ENCODE results near the gene KCNH3.

The KCNH3 gene

GRCh38 chr12:49538510-49539403, at the start of gene KCNH3:
Gene KCNH3, plus strand, starts transcription at chr12:49539030. Its CDS starts 387 bp downstream, at chr12:49539417.
- no peak within 1 kb of the TSS for H3K27ac ChIP-seq (ENCODE audit: low read length)
- H3K4me1 ChIP-seq (ENCODE audit: control insufficient read depth in 1 of 2, insufficient read depth in 2 of 2, low read length in 2 of 2), result peaks cover 3 to 16% of the 10 kb centered on the region in 2 donors
- H3K9me3 ChIP-seq (ENCODE audit: control insufficient read depth in 1 of 2, low read length in 2 of 2), result no peaks in the 10 kb centered on the region
- H3K27me3 ChIP-seq (ENCODE audit: low read depth, low read length), result peaks cover 18% of the 10 kb centered on the region
- H3K4me3 ChIP-seq (ENCODE audit: low read depth in 1 of 2, low read length in 2 of 2), result peak within 1 kb of the TSS; percentile 50 to 67
- no peaks in the 10 kb centered on the region for H3K36me3 ChIP-seq (ENCODE audit: control insufficient read depth in 1 of 2, insufficient read depth in 2 of 2, low read length in 2 of 2)

- Histone ChIP-seq H3K4me1 (ENCODE audit: control insufficient read depth in 1 of 2, insufficient read depth in 2 of 2, low read length in 2 of 2) (no peaks in the 10 kb centered on the region), H3K36me3 (ENCODE audit: control insufficient read depth in 1 of 2, insufficient read depth in 2 of 2, low read length in 2 of 2) (peaks cover 3 to 11% of the 10 kb centered on the region in 2 donors), H3K9me3 (ENCODE audit: control insufficient read depth in 1 of 2, low read length in 2 of 2) (no peaks in the 10 kb centered on the region), H3K4me3 (ENCODE audit: low read depth in 1 of 2, low read length in 2 of 2) (no peak overlapping the region), H3K27ac (ENCODE audit: low read length) (no peak overlapping the region), H3K27me3 (ENCODE audit: low read depth, low read length) (no peaks in the 10 kb centered on the region)
Measured at GRCh38 chr12:49489154-49489553, 49.7 kb upstream of the KCNH3 start.

GRCh38 chr12:49489720-49490119, 49.1 kb upstream of the KCNH3 start:
- no peaks in the 10 kb centered on the region for H3K4me1 ChIP-seq (ENCODE audit: control insufficient read depth in 1 of 2, insufficient read depth in 2 of 2, low read length in 2 of 2)

GRCh38 chr12:49491823-49492222, 47.0 kb upstream of the KCNH3 start:
- Histone ChIP-seq H3K27me3 (ENCODE audit: low read depth, low read length) (no peaks in the 10 kb centered on the region), H3K4me3 (ENCODE audit: low read depth in 1 of 2, low read length in 2 of 2) (no peak overlapping the region), H3K4me1 (ENCODE audit: control insufficient read depth in 1 of 2, insufficient read depth in 2 of 2, low read length in 2 of 2) (no peaks in the 10 kb centered on the region), H3K36me3 (ENCODE audit: control insufficient read depth in 1 of 2, insufficient read depth in 2 of 2, low read length in 2 of 2) (peaks cover 0 to 3% of the 10 kb centered on the region in 2 donors), H3K9me3 (ENCODE audit: control insufficient read depth in 1 of 2, low read length in 2 of 2) (no peaks in the 10 kb centered on the region), H3K27ac (ENCODE audit: low read length) (no peak overlapping the region)

More at GRCh38 chr12:49489720-49490119, 49.1 kb upstream of the KCNH3 start:
- H3K4me3 ChIP-seq (ENCODE audit: low read depth in 1 of 2, low read length in 2 of 2), result no peak overlapping the region
- H3K27ac ChIP-seq (ENCODE audit: low read length), result no peak overlapping the region
- H3K9me3 ChIP-seq (ENCODE audit: control insufficient read depth in 1 of 2, low read length in 2 of 2), result no peaks in the 10 kb centered on the region
- peaks cover 3 to 8% of the 10 kb centered on the region in 2 donors for H3K36me3 ChIP-seq (ENCODE audit: control insufficient read depth in 1 of 2, insufficient read depth in 2 of 2, low read length in 2 of 2)
- H3K27me3 ChIP-seq (ENCODE audit: low read depth, low read length), result no peaks in the 10 kb centered on the region

GRCh38 chr12:49493900-49494299, 44.9 kb upstream of the KCNH3 start:
- Histone ChIP-seq H3K4me3 (ENCODE audit: low read depth in 1 of 2, low read length in 2 of 2) (no peak overlapping the region), H3K4me1 (ENCODE audit: control insufficient read depth in 1 of 2, insufficient read depth in 2 of 2, low read length in 2 of 2) (no peaks in the 10 kb centered on the region), H3K36me3 (ENCODE audit: control insufficient read depth in 1 of 2, insufficient read depth in 2 of 2, low read length in 2 of 2) (peaks cover 0 to 3% of the 10 kb centered on the region in 2 donors), H3K27ac (ENCODE audit: low read length) (no peak overlapping the region), H3K27me3 (ENCODE audit: low read depth, low read length) (no peaks in the 10 kb centered on the region), H3K9me3 (ENCODE audit: control insufficient read depth in 1 of 2, low read length in 2 of 2) (no peaks in the 10 kb centered on the region)

GRCh38 chr12:49496417-49497360, 42.1 kb upstream of the KCNH3 start:
- no peaks in the 10 kb centered on the region for H3K4me1 ChIP-seq (ENCODE audit: control insufficient read depth in 1 of 2, insufficient read depth in 2 of 2, low read length in 2 of 2)

GRCh38 chr12:49501895-49502294, 36.9 kb upstream of the KCNH3 start:
- Histone ChIP-seq H3K36me3 (ENCODE audit: control insufficient read depth in 1 of 2, insufficient read depth in 2 of 2, low read length in 2 of 2) (peaks cover 0 to 4% of the 10 kb centered on the region in 2 donors), H3K4me3 (ENCODE audit: low read depth in 1 of 2, low read length in 2 of 2) (no peak overlapping the region), H3K27me3 (ENCODE audit: low read depth, low read length) (no peaks in the 10 kb centered on the region), H3K4me1 (ENCODE audit: control insufficient read depth in 1 of 2, insufficient read depth in 2 of 2, low read length in 2 of 2) (no peaks in the 10 kb centered on the region), H3K27ac (ENCODE audit: low read length) (no peak overlapping the region), H3K9me3 (ENCODE audit: control insufficient read depth in 1 of 2, low read length in 2 of 2) (no peaks in the 10 kb centered on the region)

More at GRCh38 chr12:49496417-49497360, 42.1 kb upstream of the KCNH3 start:
- Histone ChIP-seq H3K27ac (ENCODE audit: low read length) (no peak overlapping the region), H3K4me3 (ENCODE audit: low read depth in 1 of 2, low read length in 2 of 2) (no peak overlapping the region), H3K36me3 (ENCODE audit: control insufficient read depth in 1 of 2, insufficient read depth in 2 of 2, low read length in 2 of 2) (peaks cover 0 to 4% of the 10 kb centered on the region in 2 donors), H3K9me3 (ENCODE audit: control insufficient read depth in 1 of 2, low read length in 2 of 2) (no peaks in the 10 kb centered on the region), H3K27me3 (ENCODE audit: low read depth, low read length) (no peaks in the 10 kb centered on the region)

- no peaks in the 10 kb centered on the region for H3K4me1 ChIP-seq (ENCODE audit: control insufficient read depth in 1 of 2, insufficient read depth in 2 of 2, low read length in 2 of 2)
- H3K9me3 ChIP-seq (ENCODE audit: control insufficient read depth in 1 of 2, low read length in 2 of 2), result no peaks in the 10 kb centered on the region
- peaks cover 0 to 4% of the 10 kb centered on the region in 2 donors for H3K36me3 ChIP-seq (ENCODE audit: control insufficient read depth in 1 of 2, insufficient read depth in 2 of 2, low read length in 2 of 2)
- no peaks in the 10 kb centered on the region for H3K27me3 ChIP-seq (ENCODE audit: low read depth, low read length)
- no peak overlapping the region for H3K27ac ChIP-seq (ENCODE audit: low read length)
- no peak overlapping the region for H3K4me3 ChIP-seq (ENCODE audit: low read depth in 1 of 2, low read length in 2 of 2)
Measured at GRCh38 chr12:49502590-49502989, 36.2 kb upstream of the KCNH3 start.

GRCh38 chr12:49503674-49504180, 35.1 kb upstream of the KCNH3 start:
- H3K36me3 ChIP-seq (ENCODE audit: control insufficient read depth in 1 of 2, insufficient read depth in 2 of 2, low read length in 2 of 2), result peaks cover 0 to 4% of the 10 kb centered on the region in 2 donors
- no peak overlapping the region for H3K27ac ChIP-seq (ENCODE audit: low read length)
- H3K4me1 ChIP-seq (ENCODE audit: control insufficient read depth in 1 of 2, insufficient read depth in 2 of 2, low read length in 2 of 2), result no peaks in the 10 kb centered on the region
- H3K9me3 ChIP-seq (ENCODE audit: control insufficient read depth in 1 of 2, low read length in 2 of 2), result no peaks in the 10 kb centered on the region
- H3K4me3 ChIP-seq (ENCODE audit: low read depth in 1 of 2, low read length in 2 of 2), result no peak overlapping the region
- no peaks in the 10 kb centered on the region for H3K27me3 ChIP-seq (ENCODE audit: low read depth, low read length)

GRCh38 chr12:49505672-49506071, 33.2 kb upstream of the KCNH3 start:
- Histone ChIP-seq H3K36me3 (ENCODE audit: control insufficient read depth in 1 of 2, insufficient read depth in 2 of 2, low read length in 2 of 2) (peaks cover 0 to 4% of the 10 kb centered on the region in 2 donors), H3K4me3 (ENCODE audit: low read depth in 1 of 2, low read length in 2 of 2) (no peak overlapping the region), H3K27ac (ENCODE audit: low read length) (no peak overlapping the region), H3K27me3 (ENCODE audit: low read depth, low read length) (no peaks in the 10 kb centered on the region), H3K4me1 (ENCODE audit: control insufficient read depth in 1 of 2, insufficient read depth in 2 of 2, low read length in 2 of 2) (no peaks in the 10 kb centered on the region), H3K9me3 (ENCODE audit: control insufficient read depth in 1 of 2, low read length in 2 of 2) (no peaks in the 10 kb centered on the region)

- no peaks in the 10 kb centered on the region for H3K27me3 ChIP-seq (ENCODE audit: low read depth, low read length)
- no peaks in the 10 kb centered on the region for H3K9me3 ChIP-seq (ENCODE audit: control insufficient read depth in 1 of 2, low read length in 2 of 2)
- H3K27ac ChIP-seq (ENCODE audit: low read length), result no peak overlapping the region
- no peaks in the 10 kb centered on the region for H3K36me3 ChIP-seq (ENCODE audit: control insufficient read depth in 1 of 2, insufficient read depth in 2 of 2, low read length in 2 of 2)
- no peak overlapping the region for H3K4me3 ChIP-seq (ENCODE audit: low read depth in 1 of 2, low read length in 2 of 2)
- H3K4me1 ChIP-seq (ENCODE audit: control insufficient read depth in 1 of 2, insufficient read depth in 2 of 2, low read length in 2 of 2), result no peaks in the 10 kb centered on the region
Measured at GRCh38 chr12:49507139-49507538, 31.7 kb upstream of the KCNH3 start.

Data from muscle layer of duodenum (tissue), 2 donors.